Measurements from ENCODE around the gene CBLL2. TPM values are rescaled to one million over a fixed set of nuclear protein-coding genes. Genes with fewer than 3 reads are reported as not detected.

CBLL2 gene
- total RNA-seq, 1 donor from 2014 or later, result not detected

GRCh38 chrX:22323541-22323940, 50.8 kb downstream of the CBLL2 start:
- Mint-ChIP-seq H3K27me3 (ENCODE audit: unreplicated experiment) (no peaks in the 10 kb centered on the region), H3K9me3 (ENCODE audit: unreplicated experiment) (peaks cover 2% of the 10 kb centered on the region), H3K27ac (ENCODE audit: unreplicated experiment) (no peak overlapping the region), H3K4me1 (ENCODE audit: low read depth, unreplicated experiment) (no peaks in the 10 kb centered on the region), H3K36me3 (ENCODE audit: unreplicated experiment) (no peaks in the 10 kb centered on the region), H3K4me3 (ENCODE audit: unreplicated experiment) (no peak overlapping the region)
- TF ChIP-seq CTCF (IDR thresholded peaks at IDR 0.05; ENCODE audit: partially characterized antibody, unreplicated experiment), result no peak
- no peak for DNase-seq

Other genes with a start within 250 kb of the CBLL2 start
- gene PHEX, start 240.6 kb upstream of the CBLL2 start, total RNA-seq (ENCODE audit: unreplicated experiment), result 0.17 TPM

All from glutamatergic neuron (in vitro differentiated cells).